CD1c-positive myeloid dendritic cell (primary cell): ENCODE data around the gene PGBD2.
"Not testable (repeated sequence)": the region's sequence is repeated elsewhere in the genome, so short reads cannot be mapped to it uniquely, and the experiment has no call there.

Experiments used
- DNase-seq: peaks from one replicate; pipeline ENCODE4 v3.0.0-alpha.2; 2016; ENCODE audit errors: extremely low spot score

Gene PGBD2

GRCh38 chr1:248925859-248926258, 19.8 kb downstream of the PGBD2 start:
- not testable (repeated sequence) for DNase-seq

GRCh38 chr1:248926401-248927182, 20.6 kb downstream of the PGBD2 start:
- no peak for DNase-seq

DNA sequence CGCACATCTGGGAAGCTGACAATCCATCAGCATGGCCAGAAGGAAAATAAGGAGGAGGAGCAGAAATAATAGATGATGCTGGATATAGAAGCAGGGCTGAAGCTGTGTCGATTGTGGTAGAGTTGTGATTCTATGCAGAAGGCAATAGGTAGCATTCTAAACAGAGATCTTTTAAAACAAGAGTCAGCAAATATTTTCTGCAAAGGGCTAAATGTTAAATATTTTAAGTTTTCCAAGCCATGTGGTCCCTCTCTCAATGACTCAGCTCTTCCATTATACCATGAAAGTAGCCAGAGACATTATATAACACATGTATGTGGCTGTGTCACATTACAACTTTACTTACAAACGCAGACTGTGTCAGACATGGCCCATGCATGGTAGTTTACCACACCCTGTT, 21.2 kb downstream of the PGBD2 start:
- DNase-seq: not testable (repeated sequence)

DNA sequence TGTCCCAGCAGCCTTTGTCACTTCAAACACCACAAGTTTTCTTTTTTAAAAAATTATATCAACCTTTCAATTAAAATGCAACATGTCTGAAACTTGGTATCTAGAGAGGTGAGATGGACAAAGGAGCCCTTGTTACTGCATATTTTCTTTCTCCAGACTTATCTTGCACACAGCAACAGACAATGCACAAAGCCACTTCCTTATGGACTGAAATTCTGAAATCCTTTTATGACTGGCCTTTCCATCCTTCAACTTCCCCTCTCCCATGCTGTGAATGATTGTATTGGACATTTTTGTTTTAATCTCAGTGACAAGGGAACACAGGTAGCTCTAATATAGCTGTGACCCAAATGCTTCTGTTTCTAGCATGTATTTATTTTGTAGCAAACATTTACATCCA, 22.1 kb downstream of the PGBD2 start:
- peak; percentile 35 for DNase-seq

DNA sequence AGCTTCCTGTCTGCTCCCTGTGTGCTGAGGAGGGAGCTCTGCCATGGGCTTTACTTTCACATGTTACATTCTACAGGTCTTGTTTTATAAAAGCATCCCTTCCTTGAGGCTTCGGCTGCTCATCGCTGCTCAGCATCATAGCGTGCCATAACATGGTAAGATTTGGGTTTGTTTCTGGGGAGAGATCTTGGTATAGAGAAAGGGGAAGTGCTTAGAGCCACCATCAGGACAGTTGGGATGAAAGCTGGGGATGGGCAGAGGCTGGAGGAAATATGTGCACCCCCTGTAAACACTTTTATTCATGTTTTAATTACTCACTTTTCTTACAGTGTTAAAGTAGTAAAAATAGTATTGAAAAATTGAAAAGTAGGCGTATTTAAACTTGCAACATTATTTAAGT, 24.0 kb downstream of the PGBD2 start:
- not testable (repeated sequence) for DNase-seq

GRCh38 chr1:248938173-248938809, 32.3 kb downstream of the PGBD2 start:
- DNase-seq: not testable (repeated sequence)

DNA sequence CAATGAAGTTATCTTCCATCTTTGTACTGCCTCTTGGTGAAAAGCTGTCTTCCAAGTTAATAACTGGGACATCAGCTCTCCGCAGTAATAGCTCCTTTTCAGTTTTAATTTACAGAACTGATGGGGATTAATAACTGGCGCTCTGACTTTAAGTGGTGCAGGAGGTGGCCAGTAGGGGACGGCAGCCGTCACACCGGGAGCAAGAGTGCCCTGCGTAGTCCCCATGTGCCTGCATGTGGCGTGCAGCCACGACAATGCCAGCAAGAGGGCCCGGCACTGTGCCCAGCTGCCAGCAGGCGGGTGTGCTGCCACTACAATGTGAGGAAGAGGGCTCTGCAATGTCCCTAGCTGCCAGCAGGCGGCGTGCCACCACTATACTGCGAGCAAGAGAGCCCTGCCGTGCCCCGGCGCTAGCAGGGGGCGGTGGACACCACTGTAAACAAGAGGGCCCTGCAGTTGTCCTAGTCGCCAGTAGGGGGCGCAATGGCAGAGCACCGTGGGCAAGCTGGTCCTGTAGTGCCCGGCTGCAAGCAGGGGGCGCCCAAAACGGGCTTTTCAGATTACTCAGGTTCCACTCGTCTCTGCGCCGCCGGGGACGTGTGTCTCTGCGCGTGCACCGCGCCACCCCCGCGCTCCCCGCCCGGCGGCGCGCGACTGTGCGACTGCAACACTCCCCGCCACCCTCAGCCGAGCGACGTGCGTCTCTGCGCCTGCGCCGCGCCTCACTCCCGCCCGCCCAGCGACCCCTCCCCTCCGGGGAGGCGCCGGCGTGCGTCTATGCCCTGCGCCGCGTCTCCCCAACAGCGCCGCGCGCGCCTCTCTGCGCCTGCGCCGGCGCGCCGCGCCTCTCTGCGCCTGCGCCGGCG, 38.3 kb downstream of the PGBD2 start:
- not testable (repeated sequence) for DNase-seq

GRCh38 chr1:248945000-248945423, 39.0 kb downstream of the PGBD2 start:
- not testable (repeated sequence) for DNase-seq

DNA sequence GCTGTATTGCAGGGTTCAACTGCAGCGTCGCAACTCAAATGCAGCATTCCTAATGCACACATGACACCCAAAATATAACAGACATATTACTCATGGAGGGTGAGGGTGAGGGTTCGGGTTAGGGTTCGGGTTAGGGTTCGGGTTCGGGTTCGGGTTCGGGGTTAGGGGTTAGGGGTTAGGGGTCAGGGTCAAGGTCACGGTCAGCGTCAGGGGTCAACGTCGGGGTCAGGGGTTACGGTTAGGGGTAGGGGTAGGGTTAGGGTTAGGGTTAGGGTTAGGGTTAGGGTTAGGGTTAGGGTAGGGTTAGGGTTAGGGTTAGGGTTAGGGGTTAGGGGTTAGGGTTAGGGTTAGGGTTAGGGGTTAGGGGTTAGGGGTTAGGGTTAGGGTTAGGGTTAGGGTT, 39.4 kb downstream of the PGBD2 start:
- DNase-seq: not testable (repeated sequence)

- DNase-seq: not testable (repeated sequence)
Measured at GRCh38 chr1:248945856-248946416, 39.9 kb downstream of the PGBD2 start.
